SK-N-DZ (cell line): ENCODE data around the gene NOVA2.
A peak's percentile ranks its signal among the peaks of the same experiment; 100 is the strongest.

Experiments
- DNase-seq: peaks from one replicate; pipeline ENCODE4 v3.0.0-alpha.2; 2015; ENCODE audit warnings: low spot score

Gene NOVA2

GRCh38 chr19:45924891-45925447 is 48.7 kb downstream of the NOVA2 start:
- no peak for DNase-seq

GRCh38 chr19:45922281-45922680 is 51.4 kb downstream of the NOVA2 start:
- peak; percentile 27 for DNase-seq

- DNase-seq = no peak
Observed at GRCh38 chr19:45920458-45920857, 53.2 kb downstream of the NOVA2 start.

GRCh38 chr19:45919678-45920077 is 54.0 kb downstream of the NOVA2 start:
- no peak for DNase-seq

GRCh38 chr19:45918721-45919120 is 54.9 kb downstream of the NOVA2 start:
- no peak for DNase-seq

GRCh38 chr19:45917421-45918091 is 56.1 kb downstream of the NOVA2 start:
- no peak for DNase-seq

- peak; percentile 53 for DNase-seq
Observed at GRCh38 chr19:45913874-45914830, 59.5 kb downstream of the NOVA2 start, which contains the start of gene NANOS2. Gene NANOS2, minus strand, starts transcription at chr19:45914778. Its CDS starts 85 bp downstream, at chr19:45914693.

- DNase-seq = no peak
Observed at GRCh38 chr19:45911291-45911690, 62.4 kb downstream of the NOVA2 start.

GRCh38 chr19:45908956-45909355 is 64.7 kb downstream of the NOVA2 start:
- no peak for DNase-seq

- no peak for DNase-seq
Observed at GRCh38 chr19:45906221-45906620, 67.4 kb downstream of the NOVA2 start.

GRCh38 chr19:45905011-45905410 is 68.7 kb downstream of the NOVA2 start:
- DNase-seq = no peak

- DNase-seq = peak; percentile 92
Observed at GRCh38 chr19:45902651-45903625, 70.7 kb downstream of the NOVA2 start.

- no peak for DNase-seq
Observed at GRCh38 chr19:45901912-45902650, 71.6 kb downstream of the NOVA2 start, which contains the start of gene MYPOP. Gene MYPOP, minus strand, starts transcription at chr19:45902613. Its CDS starts 840 bp downstream, at chr19:45901773.

- DNase-seq = no peak
Observed at GRCh38 chr19:45901432-45901911, 72.2 kb downstream of the NOVA2 start.

GRCh38 chr19:45900738-45901431 is 72.8 kb downstream of the NOVA2 start:
- no peak for DNase-seq

GRCh38 chr19:45899919-45900589 is 73.6 kb downstream of the NOVA2 start:
- no peak for DNase-seq

- no peak for DNase-seq
Observed at GRCh38 chr19:45899253-45899652, 74.4 kb downstream of the NOVA2 start.

- DNase-seq = no peak
Observed at GRCh38 chr19:45897261-45897812, 76.3 kb downstream of the NOVA2 start.
